PC-3 (cell line): ENCODE measurements around the gene SEC14L2. TPM values are rescaled to one million over a fixed set of nuclear protein-coding genes. Genes with fewer than 3 reads are reported as not detected.

Source experiments
- ATAC-seq: fragments of 200-7000 bp; cut with Tn5 transposase; 2 replicates; pipeline ENCODE4 v1.9.1; 2020; ENCODE audit warnings: mild to moderate bottlenecking, moderate library complexity
- BruUV-seq: library from RNA; stranded (reverse); fragments of 400-500 nt; replicated peaks from 2 replicates; lab custom pipeline; 2021; lab: Mats Ljungman, UMichigan
- CTCF ChIA-PET: fragments of 300-600 bp; sonication (Branson Sonifier 250); formaldehyde crosslinking; loops from one replicate; lab custom pipeline; 2022; ENCODE audit warnings: antibody characterized with exemption; lab: Charles Lee
- POLR2A ChIA-PET: fragments of 300-600 bp; sonication (Branson Sonifier 250); formaldehyde crosslinking; loops from one replicate; lab custom pipeline; 2022; ENCODE audit warnings: antibody characterized with exemption; ENCODE audit not compliant: unreplicated experiment; lab: Charles Lee
- DNase-seq: peaks from one replicate; pipeline ENCODE4 v3.0.0-alpha.2; 2015
- H2AFZ ChIP-seq: fragments of 300-600 bp; sonication (generic); 2 replicates; pipeline ENCODE4 v1.6.0; 2016; ENCODE audit warnings: antibody characterized with exemption, low read length
- H3F3A ChIP-seq: fragments of 300-600 bp; sonication (generic); one replicate; pipeline ENCODE4 v1.6.0; 2017; ENCODE audit warnings: antibody characterized with exemption, low read length, control low read depth, mild to moderate bottlenecking; ENCODE audit not compliant: unreplicated experiment
- H3K27ac ChIP-seq: fragments of 300-600 bp; sonication (generic); 2 replicates; pipeline ENCODE4 v1.5.1; 2016; ENCODE audit warnings: mild to moderate bottlenecking, low read length
- H3K27me3 ChIP-seq: fragments of 300-600 bp; sonication (generic); 2 replicates; pipeline ENCODE4 v1.6.1; 2016; ENCODE audit warnings: low read length, mixed read lengths
- H3K36me3 ChIP-seq: fragments of 300-600 bp; sonication (generic); 2 replicates; pipeline ENCODE4 v1.6.1; 2016; ENCODE audit warnings: low read depth, mixed run types, low read length, mixed read lengths
- H3K4me1 ChIP-seq: fragments of 300-600 bp; sonication (generic); 2 replicates; pipeline ENCODE4 v1.5.1; 2016; ENCODE audit warnings: low read length; ENCODE audit not compliant: insufficient read depth
- H3K4me2 ChIP-seq: fragments of 300-600 bp; sonication (generic); 2 replicates; pipeline ENCODE4 v1.6.0; 2016; ENCODE audit warnings: low read length
- H3K4me3 ChIP-seq: fragments of 300-600 bp; sonication (generic); 2 replicates; pipeline ENCODE4 v1.5.1; 2016; ENCODE audit warnings: mild to moderate bottlenecking, low read length, mixed read lengths
- H3K79me2 ChIP-seq: fragments of 300-600 bp; sonication (generic); 2 replicates; pipeline ENCODE4 v1.6.1; 2017; ENCODE audit warnings: low read length, mixed read lengths
- H3K9ac ChIP-seq: fragments of 300-600 bp; sonication (generic); 2 replicates; pipeline ENCODE4 v1.6.0; 2016; ENCODE audit warnings: mild to moderate bottlenecking, low read length
- H3K9me2 ChIP-seq: fragments of 300-600 bp; sonication (generic); replicated peaks from 2 replicates; pipeline ENCODE4 v1.6.1; 2016; ENCODE audit warnings: mixed run types, low read length, mixed read lengths
- H3K9me3 ChIP-seq: fragments of 300-600 bp; sonication (generic); 2 replicates; pipeline ENCODE4 v1.6.1; 2016; ENCODE audit warnings: low read length, mixed read lengths
- H4K20me1 ChIP-seq: fragments of 300-600 bp; sonication (generic); 2 replicates; pipeline ENCODE4 v1.6.1; 2016; ENCODE audit warnings: low read length, mixed read lengths
- EZH2 ChIP-seq: fragments of 300-600 bp; sonication (generic); IDR thresholded peaks from one replicate; pipeline ENCODE4 v1.6.1; 2017; ENCODE audit warnings: antibody characterized with exemption, mild to moderate bottlenecking, low read length; ENCODE audit not compliant: unreplicated experiment
- EZH2phosphoT487 ChIP-seq: fragments of 300-600 bp; sonication (generic); IDR thresholded peaks from 2 replicates; pipeline ENCODE4 v1.6.1; 2018; ENCODE audit warnings: mild to moderate bottlenecking, antibody characterized with exemption, low read length, borderline replicate concordance
- intact Hi-C: fragments of 100-400 bp; cut with micrococcal nuclease; formaldehyde crosslinking; loops from 2 replicates; pipeline ENCODE4 v1.9.0; 2023
- total RNA-seq: library from RNA; depleted of rRNA; stranded (reverse); fragments of >200 nt; gene quantifications from 2 replicates; pipeline ENCODE4 v1.2.3, GENCODE V29; 2014
- TF ChIP-seq, protein P1 (sequence below): fragments of 300-600 bp; sonication (generic); conservative IDR thresholded peaks from 2 replicates; pipeline ENCODE4 v1.5.1; 2017; ENCODE audit warnings: antibody characterized with exemption, low read depth, mild to moderate bottlenecking, low read length

SEC14L2 gene
- total RNA-seq, 1 experiment from 2014 or later = 16.8 TPM

- no peak overlapping the region for H3K4me3 ChIP-seq
- H3K9me3 ChIP-seq = no peaks in the 10 kb centered on the region
- no peak overlapping the region for H2AFZ ChIP-seq
- H4K20me1 ChIP-seq = no peaks in the 10 kb centered on the region
- BruUV-seq = no TSS peak
- ChIA-PET POLR2A (no interaction called here), CTCF (no interaction called here)
- H3K4me2 ChIP-seq = no peak overlapping the region
- ATAC-seq (no peak), DNase-seq (no peak)
- H3K36me3 ChIP-seq = no peaks in the 10 kb centered on the region; the same call in 1 of the 2 replicates
- intact Hi-C loops = no loop called here
- H3F3A ChIP-seq = no peaks in the 10 kb centered on the region
- no peak overlapping the region for H3K9ac ChIP-seq
- H3K27me3 ChIP-seq = no peaks in the 10 kb centered on the region
- 0 out of 2 replicates have a peak, but pooled peaks cover 1% of the 10 kb centered on the region for H3K79me2 ChIP-seq
- no peaks in the 10 kb centered on the region for H3K4me1 ChIP-seq
- TF ChIP-seq EZH2phosphoT487 (no peak), EZH2 (no peak)
- TF ChIP-seq, protein P1, sequence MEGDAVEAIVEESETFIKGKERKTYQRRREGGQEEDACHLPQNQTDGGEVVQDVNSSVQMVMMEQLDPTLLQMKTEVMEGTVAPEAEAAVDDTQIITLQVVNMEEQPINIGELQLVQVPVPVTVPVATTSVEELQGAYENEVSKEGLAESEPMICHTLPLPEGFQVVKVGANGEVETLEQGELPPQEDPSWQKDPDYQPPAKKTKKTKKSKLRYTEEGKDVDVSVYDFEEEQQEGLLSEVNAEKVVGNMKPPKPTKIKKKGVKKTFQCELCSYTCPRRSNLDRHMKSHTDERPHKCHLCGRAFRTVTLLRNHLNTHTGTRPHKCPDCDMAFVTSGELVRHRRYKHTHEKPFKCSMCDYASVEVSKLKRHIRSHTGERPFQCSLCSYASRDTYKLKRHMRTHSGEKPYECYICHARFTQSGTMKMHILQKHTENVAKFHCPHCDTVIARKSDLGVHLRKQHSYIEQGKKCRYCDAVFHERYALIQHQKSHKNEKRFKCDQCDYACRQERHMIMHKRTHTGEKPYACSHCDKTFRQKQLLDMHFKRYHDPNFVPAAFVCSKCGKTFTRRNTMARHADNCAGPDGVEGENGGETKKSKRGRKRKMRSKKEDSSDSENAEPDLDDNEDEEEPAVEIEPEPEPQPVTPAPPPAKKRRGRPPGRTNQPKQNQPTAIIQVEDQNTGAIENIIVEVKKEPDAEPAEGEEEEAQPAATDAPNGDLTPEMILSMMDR = no peak
- H3K9me2 ChIP-seq = no peaks in the 10 kb centered on the region
- no peak overlapping the region for H3K27ac ChIP-seq
Observed at GRCh38 chr22:30432520-30432919, 35.7 kb downstream of the SEC14L2 start.

DNA sequence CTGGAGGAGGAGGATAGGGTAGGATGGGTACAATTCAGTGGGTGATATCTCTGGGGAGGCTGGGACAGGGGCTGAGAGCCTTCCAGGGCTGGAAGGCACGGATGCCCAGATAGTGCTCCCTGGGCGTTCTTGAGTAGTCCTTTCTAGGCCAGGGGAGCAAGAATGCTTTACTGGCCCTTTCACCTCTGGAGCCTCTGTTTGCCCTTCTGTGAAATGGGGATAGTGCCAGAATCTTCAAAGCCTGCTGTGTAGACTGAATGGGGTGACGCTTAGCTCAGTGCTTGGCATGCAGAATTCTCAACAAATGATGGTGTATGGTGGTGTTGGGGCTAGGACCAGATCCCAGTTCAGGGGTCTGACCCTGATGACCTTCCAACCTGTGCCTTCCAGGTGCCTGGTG, 36.4 kb downstream of the SEC14L2 start:
- no peaks in the 10 kb centered on the region for H4K20me1 ChIP-seq
- H3K27me3 ChIP-seq = no peaks in the 10 kb centered on the region
- POLR2A ChIA-PET = no interaction called here
- BruUV-seq = no TSS peak
- H3K9ac ChIP-seq = no peak overlapping the region
- no peak overlapping the region for H2AFZ ChIP-seq
- no peaks in the 10 kb centered on the region for H3F3A ChIP-seq
- intact Hi-C loops = no loop called here
- TF ChIP-seq, protein P1 = no peak
- TF ChIP-seq EZH2 (no peak), EZH2phosphoT487 (no peak)
- no peak overlapping the region for H3K4me2 ChIP-seq
- H3K79me2 ChIP-seq = no peaks in the 10 kb centered on the region
- DNase-seq = no peak
- H3K4me1 ChIP-seq = no peaks in the 10 kb centered on the region
- no peaks in the 10 kb centered on the region for H3K9me3 ChIP-seq
- H3K27ac ChIP-seq = no peak overlapping the region
- no peaks in the 10 kb centered on the region; the same call in 1 of the 2 replicates for H3K36me3 ChIP-seq
- no peaks in the 10 kb centered on the region for H3K9me2 ChIP-seq
- CTCF ChIA-PET = no interaction called here
- no peak overlapping the region for H3K4me3 ChIP-seq
- no peak for ATAC-seq

- intact Hi-C loops = no loop called here
- H3K4me3 ChIP-seq = no peak overlapping the region
- no TSS peak for BruUV-seq
- DNase-seq (no peak), ATAC-seq (no peak)
- H2AFZ ChIP-seq = no peak overlapping the region
- TF ChIP-seq EZH2 (no peak), EZH2phosphoT487 (no peak)
- TF ChIP-seq, protein P1 = no peak
- POLR2A ChIA-PET = no interaction called here
- H3F3A ChIP-seq = no peaks in the 10 kb centered on the region
- H3K4me1 ChIP-seq = no peaks in the 10 kb centered on the region
- H3K9me3 ChIP-seq = no peaks in the 10 kb centered on the region
- H3K9me2 ChIP-seq = no peaks in the 10 kb centered on the region
- H4K20me1 ChIP-seq = no peaks in the 10 kb centered on the region
- CTCF ChIA-PET = no interaction called here
- no peaks in the 10 kb centered on the region for H3K27me3 ChIP-seq
- no peak overlapping the region for H3K27ac ChIP-seq
- no peak overlapping the region for H3K4me2 ChIP-seq
- no peak overlapping the region for H3K9ac ChIP-seq
- no peaks in the 10 kb centered on the region for H3K79me2 ChIP-seq
- no peaks in the 10 kb centered on the region for H3K36me3 ChIP-seq
Observed at GRCh38 chr22:30433773-30434172, 37.0 kb downstream of the SEC14L2 start.
